Measurements from ENCODE around the gene PYHIN1.

The PYHIN1 gene

DNA sequence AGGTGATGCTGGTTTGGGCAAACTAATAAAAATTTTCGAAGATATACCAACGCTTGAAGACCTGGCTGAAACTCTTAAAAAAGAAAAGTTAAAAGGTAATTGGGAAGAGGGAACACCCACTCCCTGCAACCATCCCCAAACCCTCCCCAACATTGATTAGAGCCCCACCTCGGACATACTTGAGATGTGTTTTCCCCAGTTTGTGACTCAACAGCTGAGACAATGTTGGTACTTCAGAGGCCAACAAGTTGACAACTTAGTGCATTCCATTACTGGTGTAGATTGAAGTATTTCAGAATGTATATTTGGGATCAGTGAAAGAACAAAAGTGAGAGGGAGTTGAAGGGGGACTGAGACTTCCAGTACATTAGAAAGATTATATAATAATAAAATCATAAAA lies 83.5 kb downstream of the PYHIN1 start:
- Histone ChIP-seq H3K36me3 (no peaks in the 10 kb centered on the region), H3K4me3 (ENCODE audit: low read depth, low read length) (no peak overlapping the region), H3K9me3 (ENCODE audit: severe bottlenecking) (no peaks in the 10 kb centered on the region), H3K27me3 (ENCODE audit: insufficient read depth, low read depth, severe bottlenecking) (peaks cover 94% of the 10 kb centered on the region), H3K27ac (no peak overlapping the region)
- TF ChIP-seq CTCF (IDR thresholded peaks at IDR 0.05; ENCODE audit: low read depth, low read length) = no peak
- DNase-seq = no peak

- TF ChIP-seq CTCF (IDR thresholded peaks at IDR 0.05; ENCODE audit: low read depth, low read length) = no peak
- DNase-seq = no peak
- no peak overlapping the region for H3K27ac ChIP-seq
Observed at GRCh38 chr1:159015440-159015909, 84.1 kb downstream of the PYHIN1 start.

GRCh38 chr1:159023723-159024122 lies 92.4 kb downstream of the PYHIN1 start:
- no peaks in the 10 kb centered on the region for H3K36me3 ChIP-seq

More at GRCh38 chr1:159015440-159015909, 84.1 kb downstream of the PYHIN1 start:
- no peak overlapping the region for H3K4me3 ChIP-seq (ENCODE audit: low read depth, low read length)
- no peaks in the 10 kb centered on the region for H3K9me3 ChIP-seq (ENCODE audit: severe bottlenecking)
- H3K27me3 ChIP-seq (ENCODE audit: insufficient read depth, low read depth, severe bottlenecking) = peaks cover 94% of the 10 kb centered on the region
- H3K36me3 ChIP-seq = no peaks in the 10 kb centered on the region

DNA sequence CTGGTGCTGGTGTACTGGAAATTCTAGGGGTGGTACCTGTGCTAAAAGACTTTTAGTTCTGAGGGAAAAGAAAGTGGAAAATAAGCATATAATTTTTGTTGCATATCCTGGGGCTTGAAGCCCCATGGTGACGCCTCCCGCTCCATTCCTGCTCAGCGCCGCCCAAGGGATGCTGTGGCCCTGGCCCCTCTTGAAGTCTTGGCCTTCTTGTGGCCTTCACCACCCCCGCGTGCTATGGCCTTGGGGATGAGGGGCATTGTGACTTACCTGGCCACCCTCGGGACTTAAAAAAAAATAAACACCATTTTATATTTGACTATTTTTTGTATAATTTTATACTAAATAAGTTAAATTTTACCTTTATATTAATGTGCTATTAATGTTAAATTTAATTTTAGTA lies 93.7 kb downstream of the PYHIN1 start:
- H3K36me3 ChIP-seq = no peaks in the 10 kb centered on the region

More at GRCh38 chr1:159023723-159024122, 92.4 kb downstream of the PYHIN1 start:
- Histone ChIP-seq H3K27me3 (ENCODE audit: insufficient read depth, low read depth, severe bottlenecking) (peaks cover 90% of the 10 kb centered on the region), H3K4me3 (ENCODE audit: low read depth, low read length) (no peak overlapping the region), H3K27ac (no peak overlapping the region), H3K9me3 (ENCODE audit: severe bottlenecking) (peaks cover 6% of the 10 kb centered on the region)
- DNase-seq = no peak
- no peak for TF ChIP-seq CTCF (IDR thresholded peaks at IDR 0.05; ENCODE audit: low read depth, low read length)

More for the DNA sequence above, 93.7 kb downstream of the PYHIN1 start:
- Histone ChIP-seq H3K4me3 (ENCODE audit: low read depth, low read length) (no peak overlapping the region), H3K27ac (no peak overlapping the region), H3K27me3 (ENCODE audit: insufficient read depth, low read depth, severe bottlenecking) (peaks cover 87% of the 10 kb centered on the region), H3K9me3 (ENCODE audit: severe bottlenecking) (peaks cover 6% of the 10 kb centered on the region)
- TF ChIP-seq CTCF (IDR thresholded peaks at IDR 0.05; ENCODE audit: low read depth, low read length) = no peak
- DNase-seq = no peak

Measured in WERI-Rb-1 (cell line).